Panc1 (cell line): ENCODE results near the gene BBS9.

Experiments
- CTCF ChIP-seq: fragments of 450-650 bp; IDR thresholded peaks from 2 replicates; pipeline ENCODE4 v1.5.1; 2017; ENCODE audit warnings: mild to moderate bottlenecking
- POLR2AphosphoS5 ChIP-seq: IDR thresholded peaks from 2 replicates; pipeline ENCODE4 v1.6.1; 2012; ENCODE audit warnings: mild to moderate bottlenecking, low read depth, low read length, moderate library complexity
- TCF7L2 ChIP-seq: IDR thresholded peaks from 2 replicates; pipeline ENCODE4 v1.6.1; 2011; ENCODE audit warnings: mild to moderate bottlenecking, low read depth, low read length, inconsistent platforms

- TF ChIP-seq CTCF (no peak), POLR2AphosphoS5 (no peak), TCF7L2 (no peak)
These were observed 515.7 kb downstream of the BBS9 start for GRCh38 chr7:33645104-33645503.
